GM23338 (cell line): ENCODE measurements around the gene SPATA9.

Experiments used
- CREB1 ChIP-seq: fragments of 250-450 bp; sonication (Bioruptor Pico); IDR thresholded peaks from 2 replicates; pipeline ENCODE4 v1.5.0; 2020; ENCODE audit warnings: low read depth, mild to moderate bottlenecking, moderate library complexity
- CTCF ChIP-seq, 2 experiments: fragments of 200-600 bp in 1 of 2; sonication (generic) in 1 of 2; conservative IDR thresholded peaks; 2 replicates each; pipeline versions ENCODE4 v1.5.1 to v1.6.1; 2016 to 2017; ENCODE audit warnings: antibody characterized with exemption in 2 of 2, low read depth in 2 of 2, mild to moderate bottlenecking in 2 of 2, moderate library complexity in 1 of 2
- ETS1 ChIP-seq: IDR thresholded peaks from 2 replicates; pipeline ENCODE4 v1.6.1; 2016; ENCODE audit warnings: antibody characterized with exemption
- EZH2 ChIP-seq: fragments of 200-600 bp; sonication (generic); IDR thresholded peaks from one replicate; pipeline ENCODE4 v1.8.0; 2017; ENCODE audit warnings: antibody characterized with exemption, mild to moderate bottlenecking, low read depth; ENCODE audit not compliant: unreplicated experiment
- EZH2phosphoT487 ChIP-seq: fragments of 200-600 bp; sonication (generic); IDR thresholded peaks from one replicate; pipeline ENCODE4 v1.8.1; 2018; ENCODE audit warnings: antibody characterized with exemption; ENCODE audit not compliant: unreplicated experiment
- JUNB ChIP-seq: IDR thresholded peaks from one replicate; pipeline ENCODE4 v1.6.1; 2016; ENCODE audit warnings: antibody characterized with exemption; ENCODE audit not compliant: unreplicated experiment
- NANOG ChIP-seq: IDR thresholded peaks from 2 replicates; pipeline ENCODE4 v1.6.1; 2016; ENCODE audit warnings: antibody characterized with exemption, borderline replicate concordance
- POLR2AphosphoS5 ChIP-seq: IDR thresholded peaks from 2 replicates; pipeline ENCODE4 v1.6.1; 2016; ENCODE audit warnings: antibody characterized with exemption, low read depth
- STAT1 ChIP-seq: IDR thresholded peaks from one replicate; pipeline ENCODE4 v1.6.1; 2016; ENCODE audit warnings: antibody characterized with exemption; ENCODE audit not compliant: unreplicated experiment
- ZNF114 ChIP-seq: fragments of 250-450 bp; sonication (Bioruptor Pico); IDR thresholded peaks from 2 replicates; pipeline ENCODE4 v1.5.0; 2020; ENCODE audit warnings: mild to moderate bottlenecking, moderate library complexity
- ZNF331 ChIP-seq: fragments of 250-450 bp; sonication (Bioruptor Pico); IDR thresholded peaks from 2 replicates; pipeline ENCODE4 v1.5.0; 2020; ENCODE audit warnings: low read depth, mild to moderate bottlenecking, moderate library complexity
- TF ChIP-seq, protein P1 (sequence below): IDR thresholded peaks from one replicate; pipeline ENCODE4 v1.6.1; 2018; ENCODE audit warnings: antibody characterized with exemption; ENCODE audit not compliant: unreplicated experiment
- TF ChIP-seq, protein P2 (sequence below): fragments of 250-450 bp; sonication (Bioruptor Pico); IDR thresholded peaks from 2 replicates; pipeline ENCODE4 v1.5.0; 2020; ENCODE audit warnings: mild to moderate bottlenecking, moderate library complexity

DNA sequence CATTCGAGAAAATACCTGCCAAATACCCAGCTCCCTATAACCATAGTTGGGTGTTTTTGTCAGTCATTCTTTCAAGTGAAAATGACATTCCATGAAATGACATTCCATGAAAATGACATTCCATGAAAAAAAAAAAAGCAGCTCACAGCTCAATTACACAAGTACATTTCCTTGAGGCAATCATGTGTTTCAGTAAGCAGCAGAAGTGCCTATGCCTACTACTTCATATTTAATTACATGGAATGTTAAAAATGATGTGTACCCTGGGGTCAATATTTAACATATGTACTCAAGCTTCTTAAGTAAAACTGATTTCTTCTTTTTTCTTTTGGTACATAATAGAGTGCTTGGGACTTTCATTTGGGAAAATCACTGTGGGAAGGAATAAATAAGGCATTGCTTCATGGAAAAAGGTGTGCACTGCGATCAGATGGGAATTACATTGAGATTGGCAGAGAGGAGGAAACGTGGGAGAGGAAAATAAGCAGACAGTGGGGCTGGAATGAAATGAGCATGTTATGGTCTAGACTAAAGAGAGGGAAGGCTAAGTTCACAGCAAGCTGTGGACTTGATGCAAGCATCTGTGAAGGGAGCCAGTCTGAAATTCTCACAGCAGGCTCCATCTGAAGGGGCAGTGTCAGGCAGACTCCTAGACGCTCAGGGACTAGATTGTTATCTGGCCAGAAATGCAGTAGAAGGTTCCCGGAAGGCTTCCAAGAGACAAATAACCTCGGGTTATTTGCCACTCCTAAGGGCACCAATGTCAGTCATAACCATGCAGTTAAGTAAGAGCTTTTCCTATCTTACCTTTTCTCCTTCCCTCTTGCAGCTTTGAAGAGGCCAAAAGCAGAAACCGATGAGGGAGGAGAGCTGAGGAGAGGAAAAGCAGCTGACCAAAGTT is 15.2 kb upstream of the SPATA9 start:
- TF ChIP-seq CTCF (conservative IDR thresholded peaks at IDR 0.05; ENCODE audit: low read depth in 2 of 2) (no peak), EZH2phosphoT487 (no peak), CREB1 (CRISPR knock-in tag) (no peak), POLR2AphosphoS5 (no peak), EZH2 (no peak), JUNB (no peak), NANOG (no peak), ZNF331 (CRISPR knock-in tag) (no peak), ETS1 (no peak), ZNF114 (CRISPR knock-in tag) (no peak), STAT1 (no peak)
- TF ChIP-seq, protein P1, sequence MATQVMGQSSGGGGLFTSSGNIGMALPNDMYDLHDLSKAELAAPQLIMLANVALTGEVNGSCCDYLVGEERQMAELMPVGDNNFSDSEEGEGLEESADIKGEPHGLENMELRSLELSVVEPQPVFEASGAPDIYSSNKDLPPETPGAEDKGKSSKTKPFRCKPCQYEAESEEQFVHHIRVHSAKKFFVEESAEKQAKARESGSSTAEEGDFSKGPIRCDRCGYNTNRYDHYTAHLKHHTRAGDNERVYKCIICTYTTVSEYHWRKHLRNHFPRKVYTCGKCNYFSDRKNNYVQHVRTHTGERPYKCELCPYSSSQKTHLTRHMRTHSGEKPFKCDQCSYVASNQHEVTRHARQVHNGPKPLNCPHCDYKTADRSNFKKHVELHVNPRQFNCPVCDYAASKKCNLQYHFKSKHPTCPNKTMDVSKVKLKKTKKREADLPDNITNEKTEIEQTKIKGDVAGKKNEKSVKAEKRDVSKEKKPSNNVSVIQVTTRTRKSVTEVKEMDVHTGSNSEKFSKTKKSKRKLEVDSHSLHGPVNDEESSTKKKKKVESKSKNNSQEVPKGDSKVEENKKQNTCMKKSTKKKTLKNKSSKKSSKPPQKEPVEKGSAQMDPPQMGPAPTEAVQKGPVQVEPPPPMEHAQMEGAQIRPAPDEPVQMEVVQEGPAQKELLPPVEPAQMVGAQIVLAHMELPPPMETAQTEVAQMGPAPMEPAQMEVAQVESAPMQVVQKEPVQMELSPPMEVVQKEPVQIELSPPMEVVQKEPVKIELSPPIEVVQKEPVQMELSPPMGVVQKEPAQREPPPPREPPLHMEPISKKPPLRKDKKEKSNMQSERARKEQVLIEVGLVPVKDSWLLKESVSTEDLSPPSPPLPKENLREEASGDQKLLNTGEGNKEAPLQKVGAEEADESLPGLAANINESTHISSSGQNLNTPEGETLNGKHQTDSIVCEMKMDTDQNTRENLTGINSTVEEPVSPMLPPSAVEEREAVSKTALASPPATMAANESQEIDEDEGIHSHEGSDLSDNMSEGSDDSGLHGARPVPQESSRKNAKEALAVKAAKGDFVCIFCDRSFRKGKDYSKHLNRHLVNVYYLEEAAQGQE: no peak
- TF ChIP-seq, protein P2, sequence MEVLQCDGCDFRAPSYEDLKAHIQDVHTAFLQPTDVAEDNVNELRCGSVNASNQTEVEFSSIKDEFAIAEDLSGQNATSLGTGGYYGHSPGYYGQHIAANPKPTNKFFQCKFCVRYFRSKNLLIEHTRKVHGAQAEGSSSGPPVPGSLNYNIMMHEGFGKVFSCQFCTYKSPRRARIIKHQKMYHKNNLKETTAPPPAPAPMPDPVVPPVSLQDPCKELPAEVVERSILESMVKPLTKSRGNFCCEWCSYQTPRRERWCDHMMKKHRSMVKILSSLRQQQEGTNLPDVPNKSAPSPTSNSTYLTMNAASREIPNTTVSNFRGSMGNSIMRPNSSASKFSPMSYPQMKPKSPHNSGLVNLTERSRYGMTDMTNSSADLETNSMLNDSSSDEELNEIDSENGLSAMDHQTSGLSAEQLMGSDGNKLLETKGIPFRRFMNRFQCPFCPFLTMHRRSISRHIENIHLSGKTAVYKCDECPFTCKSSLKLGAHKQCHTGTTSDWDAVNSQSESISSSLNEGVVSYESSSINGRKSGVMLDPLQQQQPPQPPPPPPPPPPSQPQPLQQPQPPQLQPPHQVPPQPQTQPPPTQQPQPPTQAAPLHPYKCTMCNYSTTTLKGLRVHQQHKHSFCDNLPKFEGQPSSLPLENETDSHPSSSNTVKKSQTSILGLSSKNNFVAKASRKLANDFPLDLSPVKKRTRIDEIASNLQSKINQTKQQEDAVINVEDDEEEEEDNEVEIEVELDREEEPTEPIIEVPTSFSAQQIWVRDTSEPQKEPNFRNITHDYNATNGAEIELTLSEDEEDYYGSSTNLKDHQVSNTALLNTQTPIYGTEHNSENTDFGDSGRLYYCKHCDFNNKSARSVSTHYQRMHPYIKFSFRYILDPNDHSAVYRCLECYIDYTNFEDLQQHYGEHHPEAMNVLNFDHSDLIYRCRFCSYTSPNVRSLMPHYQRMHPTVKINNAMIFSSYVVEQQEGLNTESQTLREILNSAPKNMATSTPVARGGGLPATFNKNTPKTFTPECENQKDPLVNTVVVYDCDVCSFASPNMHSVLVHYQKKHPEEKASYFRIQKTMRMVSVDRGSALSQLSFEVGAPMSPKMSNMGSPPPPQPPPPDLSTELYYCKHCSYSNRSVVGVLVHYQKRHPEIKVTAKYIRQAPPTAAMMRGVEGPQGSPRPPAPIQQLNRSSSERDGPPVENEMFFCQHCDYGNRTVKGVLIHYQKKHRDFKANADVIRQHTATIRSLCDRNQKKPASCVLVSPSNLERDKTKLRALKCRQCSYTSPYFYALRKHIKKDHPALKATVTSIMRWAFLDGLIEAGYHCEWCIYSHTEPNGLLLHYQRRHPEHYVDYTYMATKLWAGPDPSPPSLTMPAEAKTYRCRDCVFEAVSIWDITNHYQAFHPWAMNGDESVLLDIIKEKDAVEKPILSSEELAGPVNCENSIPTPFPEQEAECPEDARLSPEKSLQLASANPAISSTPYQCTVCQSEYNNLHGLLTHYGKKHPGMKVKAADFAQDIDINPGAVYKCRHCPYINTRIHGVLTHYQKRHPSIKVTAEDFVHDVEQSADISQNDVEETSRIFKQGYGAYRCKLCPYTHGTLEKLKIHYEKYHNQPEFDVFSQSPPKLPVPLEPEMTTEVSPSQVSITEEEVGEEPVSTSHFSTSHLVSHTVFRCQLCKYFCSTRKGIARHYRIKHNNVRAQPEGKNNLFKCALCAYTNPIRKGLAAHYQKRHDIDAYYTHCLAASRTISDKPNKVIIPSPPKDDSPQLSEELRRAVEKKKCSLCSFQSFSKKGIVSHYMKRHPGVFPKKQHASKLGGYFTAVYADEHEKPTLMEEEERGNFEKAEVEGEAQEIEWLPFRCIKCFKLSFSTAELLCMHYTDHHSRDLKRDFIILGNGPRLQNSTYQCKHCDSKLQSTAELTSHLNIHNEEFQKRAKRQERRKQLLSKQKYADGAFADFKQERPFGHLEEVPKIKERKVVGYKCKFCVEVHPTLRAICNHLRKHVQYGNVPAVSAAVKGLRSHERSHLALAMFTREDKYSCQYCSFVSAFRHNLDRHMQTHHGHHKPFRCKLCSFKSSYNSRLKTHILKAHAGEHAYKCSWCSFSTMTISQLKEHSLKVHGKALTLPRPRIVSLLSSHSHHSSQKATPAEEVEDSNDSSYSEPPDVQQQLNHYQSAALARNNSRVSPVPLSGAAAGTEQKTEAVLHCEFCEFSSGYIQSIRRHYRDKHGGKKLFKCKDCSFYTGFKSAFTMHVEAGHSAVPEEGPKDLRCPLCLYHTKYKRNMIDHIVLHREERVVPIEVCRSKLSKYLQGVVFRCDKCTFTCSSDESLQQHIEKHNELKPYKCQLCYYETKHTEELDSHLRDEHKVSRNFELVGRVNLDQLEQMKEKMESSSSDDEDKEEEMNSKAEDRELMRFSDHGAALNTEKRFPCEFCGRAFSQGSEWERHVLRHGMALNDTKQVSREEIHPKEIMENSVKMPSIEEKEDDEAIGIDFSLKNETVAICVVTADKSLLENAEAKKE: no peak
